ENCODE results near the gene LMAN1L.
A peak's percentile ranks its signal among the peaks of the same experiment; 100 is the strongest.

LMAN1L gene

DNA sequence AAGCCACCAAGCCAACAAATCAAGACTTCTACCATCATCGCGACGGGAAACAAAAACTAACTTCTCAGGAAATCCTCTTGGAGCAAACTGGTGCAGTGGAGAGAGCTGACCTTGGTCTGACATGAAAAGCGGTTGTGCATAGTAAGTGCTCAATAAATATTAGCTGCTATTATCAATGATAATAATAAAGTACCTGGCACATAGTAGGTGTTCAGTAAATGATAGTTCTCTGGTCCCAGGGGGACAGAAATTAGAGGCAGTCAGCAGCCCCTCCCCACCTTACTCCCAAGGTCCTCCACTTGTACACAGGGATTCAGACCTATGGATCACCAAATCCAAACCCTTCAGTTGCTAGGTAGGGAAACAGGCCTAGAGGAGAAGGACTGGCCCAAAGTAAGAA, 36.7 kb upstream of the LMAN1L start:
- Histone ChIP-seq H3K36me3 (ENCODE audit: control insufficient read depth in 2 of 2, insufficient read depth in 2 of 2, low read length in 2 of 2) (no peaks in the 10 kb centered on the region), H3K4me1 (ENCODE audit: control insufficient read depth, insufficient read depth, low read length) (peaks cover 20% of the 10 kb centered on the region), H3K9me3 (ENCODE audit: control insufficient read depth in 2 of 2, low read length in 2 of 2) (no peaks in the 10 kb centered on the region), H3K27me3 (ENCODE audit: control insufficient read depth in 1 of 2, insufficient read depth in 2 of 2, low read length in 2 of 2) (no peaks in the 10 kb centered on the region), H3K9ac (ENCODE audit: low read length in 2 of 2) (no peak overlapping the region), H3K27ac (ENCODE audit: low read length) (no peak overlapping the region), H3K4me3 (ENCODE audit: low read length in 2 of 2) (no peak overlapping the region)

DNA sequence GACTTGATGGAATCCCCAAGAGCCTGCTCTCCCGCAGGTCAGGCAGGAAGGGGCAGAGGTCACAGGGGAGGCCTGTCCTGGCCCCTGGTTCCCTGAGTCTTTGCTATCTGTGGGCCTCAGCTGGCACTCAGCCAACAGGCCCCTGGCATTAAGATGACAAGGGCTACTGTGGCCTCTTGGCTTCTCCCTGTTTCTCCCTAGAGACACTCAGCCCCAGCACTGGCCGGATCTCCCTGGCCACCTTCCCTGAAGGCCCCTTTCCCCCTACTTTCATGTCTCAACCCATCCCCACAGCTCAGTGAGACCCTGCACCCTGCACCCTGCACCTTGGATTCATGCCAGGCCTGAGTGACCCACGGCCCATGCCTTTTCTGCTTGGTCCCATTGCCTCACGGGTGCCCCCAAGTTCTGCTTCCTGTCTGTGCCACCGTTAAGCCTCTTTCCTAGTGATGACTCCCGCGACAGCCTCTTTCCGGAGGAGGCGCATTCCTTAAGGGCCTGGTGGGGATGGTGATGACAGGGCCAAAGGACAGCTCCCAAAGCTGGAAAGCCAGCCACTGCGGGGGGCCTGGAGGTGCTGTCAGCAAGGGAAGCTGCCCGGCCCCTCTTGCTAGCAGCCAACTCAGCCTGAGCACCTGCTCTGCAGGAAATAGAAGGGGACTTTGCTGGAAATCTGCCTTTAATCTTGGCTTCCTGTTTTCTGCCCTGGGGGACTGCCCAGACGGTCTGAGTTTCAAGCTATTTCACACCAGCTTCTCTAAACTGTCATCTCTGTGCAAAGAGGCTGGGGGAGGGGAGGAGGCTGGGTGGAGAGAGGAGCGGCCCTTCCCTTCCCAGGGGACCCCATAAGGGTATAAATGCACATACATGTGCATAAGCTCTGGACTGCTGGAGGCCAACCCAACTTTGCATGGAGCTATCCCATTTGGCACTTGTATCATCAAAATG, 35.5 kb upstream of the LMAN1L start:
- H3K27ac ChIP-seq (ENCODE audit: low read length) = no peak overlapping the region

DNA sequence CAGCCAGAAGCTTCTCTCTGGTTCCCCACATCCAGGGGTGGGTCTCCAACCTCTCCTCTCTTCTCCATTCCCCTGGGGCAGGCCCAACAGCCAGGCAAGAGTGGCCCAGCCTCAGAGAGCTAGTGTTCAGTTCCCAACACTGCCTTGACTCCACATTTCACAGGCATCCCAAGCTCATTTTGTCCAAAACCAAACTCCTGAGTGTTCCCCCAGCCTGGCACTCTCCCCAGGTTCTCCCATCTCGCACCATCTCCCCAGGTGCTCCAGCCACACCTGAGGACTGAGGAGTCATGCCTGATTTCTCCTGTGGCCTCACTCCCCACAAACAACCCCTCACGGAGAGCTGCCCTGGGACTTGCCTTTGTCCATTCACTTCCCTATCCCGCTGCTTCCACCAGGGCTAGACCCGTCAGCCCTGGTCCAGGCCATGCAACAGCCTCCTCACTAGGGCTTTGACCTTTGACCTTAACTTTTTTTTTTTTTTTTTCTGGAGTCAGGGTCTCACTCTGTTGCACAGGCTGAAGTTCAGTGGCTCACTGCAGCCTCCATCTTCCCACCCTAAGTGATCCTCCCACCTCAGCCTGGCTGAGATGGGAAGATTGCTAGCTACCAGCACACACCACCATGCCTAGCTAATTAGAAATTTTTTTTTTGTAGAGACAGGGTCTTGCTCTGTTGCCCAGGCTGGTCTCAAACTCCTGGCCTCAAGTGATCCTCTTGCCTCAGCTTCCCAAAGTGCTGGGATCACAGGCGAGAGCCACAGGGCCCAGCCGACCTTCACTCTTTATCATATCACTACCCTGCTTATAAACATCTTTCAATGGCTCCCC, 34.7 kb upstream of the LMAN1L start:
- Histone ChIP-seq H3K27ac (ENCODE audit: low read length) (no peak overlapping the region), H3K9ac (ENCODE audit: low read length in 2 of 2) (no peak overlapping the region), H3K36me3 (ENCODE audit: control insufficient read depth in 2 of 2, insufficient read depth in 2 of 2, low read length in 2 of 2) (no peaks in the 10 kb centered on the region), H3K27me3 (ENCODE audit: control insufficient read depth in 1 of 2, insufficient read depth in 2 of 2, low read length in 2 of 2) (no peaks in the 10 kb centered on the region), H3K9me3 (ENCODE audit: control insufficient read depth in 2 of 2, low read length in 2 of 2) (no peaks in the 10 kb centered on the region), H3K4me3 (ENCODE audit: low read length in 2 of 2) (no peak overlapping the region), H3K4me1 (ENCODE audit: control insufficient read depth, insufficient read depth, low read length) (peaks cover 31% of the 10 kb centered on the region)

More for the DNA sequence above, 35.5 kb upstream of the LMAN1L start:
- Histone ChIP-seq H3K27me3 (ENCODE audit: control insufficient read depth in 1 of 2, insufficient read depth in 2 of 2, low read length in 2 of 2) (no peaks in the 10 kb centered on the region), H3K9ac (ENCODE audit: low read length in 2 of 2) (no peak overlapping the region), H3K4me1 (ENCODE audit: control insufficient read depth, insufficient read depth, low read length) (peaks cover 25% of the 10 kb centered on the region), H3K36me3 (ENCODE audit: control insufficient read depth in 2 of 2, insufficient read depth in 2 of 2, low read length in 2 of 2) (no peaks in the 10 kb centered on the region), H3K4me3 (ENCODE audit: low read length in 2 of 2) (no peak overlapping the region), H3K9me3 (ENCODE audit: control insufficient read depth in 2 of 2, low read length in 2 of 2) (no peaks in the 10 kb centered on the region)

DNA sequence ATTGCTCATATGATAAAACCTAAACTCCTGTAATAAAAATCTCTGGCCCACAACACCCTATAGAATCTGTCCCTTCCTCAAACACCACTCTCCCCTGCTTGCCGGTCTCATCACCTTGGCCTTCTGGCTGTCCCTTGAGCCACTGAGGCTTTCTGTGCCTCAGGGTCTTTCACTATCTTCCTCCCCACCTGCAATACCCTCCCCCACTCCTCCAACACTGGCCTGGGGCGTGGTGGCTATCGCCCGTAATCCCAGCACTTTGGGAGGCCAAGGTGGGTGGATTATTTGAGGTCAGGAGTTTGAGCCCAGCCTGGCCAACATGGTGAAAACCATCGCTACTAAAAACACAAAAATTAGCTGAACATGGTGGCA, 34.0 kb upstream of the LMAN1L start:
- no peak overlapping the region for H3K4me3 ChIP-seq (ENCODE audit: low read length in 2 of 2)
- H3K36me3 ChIP-seq (ENCODE audit: control insufficient read depth in 2 of 2, insufficient read depth in 2 of 2, low read length in 2 of 2) = no peaks in the 10 kb centered on the region
- no peaks in the 10 kb centered on the region for H3K27me3 ChIP-seq (ENCODE audit: control insufficient read depth in 1 of 2, insufficient read depth in 2 of 2, low read length in 2 of 2)
- no peak overlapping the region for H3K9ac ChIP-seq (ENCODE audit: low read length in 2 of 2)
- H3K4me1 ChIP-seq (ENCODE audit: control insufficient read depth, insufficient read depth, low read length) = peaks cover 37% of the 10 kb centered on the region
- H3K27ac ChIP-seq (ENCODE audit: low read length) = no peak overlapping the region
- H3K9me3 ChIP-seq (ENCODE audit: control insufficient read depth in 2 of 2, low read length in 2 of 2) = no peaks in the 10 kb centered on the region

DNA sequence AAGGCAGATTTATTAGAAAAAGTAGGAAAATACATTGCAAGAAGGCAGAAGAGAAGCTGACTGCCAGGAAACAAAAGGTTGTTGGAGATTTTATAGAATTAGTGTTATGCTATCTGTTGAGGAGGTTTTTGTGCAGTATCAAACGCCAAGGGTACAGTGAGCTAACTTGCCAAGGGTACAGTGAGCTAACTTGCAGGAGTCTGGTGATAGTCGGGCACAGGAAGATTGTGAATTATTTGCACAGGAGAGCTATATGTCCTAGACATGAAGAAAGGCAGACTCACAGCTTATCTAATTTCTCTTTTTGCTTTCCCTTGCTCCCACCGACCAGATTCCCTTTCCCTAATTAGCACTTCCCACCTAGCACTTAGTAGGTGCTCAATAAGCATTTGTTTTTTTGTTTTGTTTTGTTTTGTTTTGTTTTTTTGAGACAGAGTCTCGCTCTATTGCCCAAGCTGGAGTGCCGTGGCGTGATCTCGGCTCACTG, 33.4 kb upstream of the LMAN1L start:
- Histone ChIP-seq H3K9ac (ENCODE audit: low read length in 2 of 2) (no peak overlapping the region), H3K27ac (ENCODE audit: low read length) (no peak overlapping the region), H3K9me3 (ENCODE audit: control insufficient read depth in 2 of 2, low read length in 2 of 2) (no peaks in the 10 kb centered on the region), H3K36me3 (ENCODE audit: control insufficient read depth in 2 of 2, insufficient read depth in 2 of 2, low read length in 2 of 2) (no peaks in the 10 kb centered on the region), H3K27me3 (ENCODE audit: control insufficient read depth in 1 of 2, insufficient read depth in 2 of 2, low read length in 2 of 2) (no peaks in the 10 kb centered on the region), H3K4me3 (ENCODE audit: low read length in 2 of 2) (no peak overlapping the region), H3K4me1 (ENCODE audit: control insufficient read depth, insufficient read depth, low read length) (peaks cover 43% of the 10 kb centered on the region)

DNA sequence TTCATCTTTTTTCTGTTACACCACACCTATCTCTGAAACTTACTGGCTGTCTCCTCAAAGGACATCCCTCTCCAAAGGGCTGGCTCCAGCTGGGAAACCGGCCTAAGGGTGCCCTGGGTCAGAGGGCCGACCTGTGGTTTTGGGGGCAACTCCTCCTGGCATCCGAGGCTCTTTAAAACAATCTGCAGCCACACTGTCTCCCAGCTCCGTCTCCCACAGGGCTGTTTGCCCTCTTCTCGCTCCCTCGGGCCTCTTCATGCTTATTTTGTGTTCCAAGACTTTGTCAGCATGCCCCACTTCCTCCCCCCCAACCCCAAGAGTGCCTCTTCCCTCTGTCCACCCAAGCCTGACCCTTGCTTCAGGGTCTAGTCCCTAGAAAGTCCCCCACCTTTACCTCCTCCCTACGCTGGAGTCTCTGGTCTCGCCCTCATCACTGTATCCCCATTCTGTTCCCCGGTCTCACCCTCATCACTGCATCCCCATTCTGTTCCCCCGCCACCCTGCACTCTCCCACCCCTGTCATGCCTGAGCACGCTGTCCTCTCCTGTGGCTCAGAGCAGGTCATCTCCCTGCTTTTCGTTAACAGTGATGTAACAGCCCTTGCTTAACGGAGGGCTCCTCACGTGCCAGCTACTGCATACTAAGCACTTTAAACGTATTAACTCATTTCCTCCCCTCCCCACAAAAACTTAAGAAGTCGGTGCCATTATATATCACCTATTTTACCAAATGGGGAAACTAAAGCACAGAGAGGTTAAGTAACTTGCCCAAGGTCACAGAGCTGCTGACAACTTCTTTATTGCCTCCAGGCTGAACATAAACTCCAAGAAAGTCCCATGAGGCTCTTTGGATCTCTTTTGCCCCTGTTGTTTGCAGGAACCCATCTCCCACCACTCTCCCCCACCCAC, 31.9 kb upstream of the LMAN1L start:
- Histone ChIP-seq H3K27me3 (ENCODE audit: control insufficient read depth in 1 of 2, insufficient read depth in 2 of 2, low read length in 2 of 2) (no peaks in the 10 kb centered on the region), H3K27ac (ENCODE audit: low read length) (no peak overlapping the region), H3K9ac (ENCODE audit: low read length in 2 of 2) (peak overlapping the region; percentile 6 to 21), H3K4me1 (ENCODE audit: control insufficient read depth, insufficient read depth, low read length) (peaks cover 51% of the 10 kb centered on the region), H3K36me3 (ENCODE audit: control insufficient read depth in 2 of 2, insufficient read depth in 2 of 2, low read length in 2 of 2) (no peaks in the 10 kb centered on the region), H3K9me3 (ENCODE audit: control insufficient read depth in 2 of 2, low read length in 2 of 2) (no peaks in the 10 kb centered on the region), H3K4me3 (ENCODE audit: low read length in 2 of 2) (peak overlapping the region in 1 of 2 donors; percentile 72)

DNA sequence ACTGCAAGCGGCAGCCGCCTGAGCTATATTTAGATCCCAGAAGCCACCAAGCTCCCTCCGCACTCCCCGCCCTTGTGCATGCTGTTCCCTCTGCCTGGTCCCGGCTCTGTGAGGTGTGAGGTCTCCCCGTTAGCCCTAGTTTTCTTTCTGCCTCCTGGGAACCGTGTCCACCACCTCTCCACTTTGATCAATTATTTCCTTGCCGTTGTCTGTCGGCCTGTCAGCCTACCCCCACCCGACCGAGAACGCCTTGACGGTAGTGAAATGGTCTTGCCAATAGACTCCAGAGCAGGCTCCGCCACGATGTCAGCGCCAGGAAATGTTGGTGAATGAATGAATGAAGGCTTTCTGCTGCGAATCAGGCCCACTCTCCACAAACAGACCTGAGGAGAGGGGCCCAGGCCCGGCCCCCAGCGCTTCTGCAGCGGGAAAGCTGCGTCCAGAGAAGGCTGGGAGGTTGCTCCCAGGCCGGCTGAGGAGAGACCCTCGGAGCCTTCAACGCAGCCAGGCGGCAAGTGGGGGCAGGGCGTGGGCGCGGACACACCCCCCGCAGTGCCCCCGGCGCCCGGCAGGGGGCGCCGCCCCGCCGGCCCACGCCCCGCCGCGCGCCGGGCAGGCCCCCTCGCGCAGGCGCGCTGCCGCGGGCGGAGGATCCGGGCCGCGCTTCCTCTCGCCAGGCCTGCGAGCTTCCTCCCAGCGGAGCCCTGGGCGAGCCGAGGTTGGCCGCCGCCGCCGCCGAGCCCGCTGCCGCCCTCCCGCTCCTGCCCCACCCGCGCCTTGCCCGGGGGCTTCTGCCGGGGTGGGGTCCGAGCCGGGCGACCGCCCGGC, 31.0 kb upstream of the LMAN1L start, which contains the start of gene CSK:
Gene CSK (plus strand): TSS at position 650 of the 828 bp plus-strand sequence. CDS start 16,218 bp downstream, outside the sequence.
- peak within 1 kb of the TSS; percentile 78 to 85 for H3K9ac ChIP-seq (ENCODE audit: low read length in 2 of 2)
- peaks cover 56% of the 10 kb centered on the region for H3K4me1 ChIP-seq (ENCODE audit: control insufficient read depth, insufficient read depth, low read length)
- H3K27me3 ChIP-seq (ENCODE audit: control insufficient read depth in 1 of 2, insufficient read depth in 2 of 2, low read length in 2 of 2) = no peaks in the 10 kb centered on the region
- peaks cover 0 to 2% of the 10 kb centered on the region in 2 donors for H3K36me3 ChIP-seq (ENCODE audit: control insufficient read depth in 2 of 2, insufficient read depth in 2 of 2, low read length in 2 of 2)
- no peak within 1 kb of the TSS for H3K27ac ChIP-seq (ENCODE audit: low read length)
- no peaks in the 10 kb centered on the region for H3K9me3 ChIP-seq (ENCODE audit: control insufficient read depth in 2 of 2, low read length in 2 of 2)
- H3K4me3 ChIP-seq (ENCODE audit: low read length in 2 of 2) = peak within 1 kb of the TSS; percentile 89 to 94

DNA sequence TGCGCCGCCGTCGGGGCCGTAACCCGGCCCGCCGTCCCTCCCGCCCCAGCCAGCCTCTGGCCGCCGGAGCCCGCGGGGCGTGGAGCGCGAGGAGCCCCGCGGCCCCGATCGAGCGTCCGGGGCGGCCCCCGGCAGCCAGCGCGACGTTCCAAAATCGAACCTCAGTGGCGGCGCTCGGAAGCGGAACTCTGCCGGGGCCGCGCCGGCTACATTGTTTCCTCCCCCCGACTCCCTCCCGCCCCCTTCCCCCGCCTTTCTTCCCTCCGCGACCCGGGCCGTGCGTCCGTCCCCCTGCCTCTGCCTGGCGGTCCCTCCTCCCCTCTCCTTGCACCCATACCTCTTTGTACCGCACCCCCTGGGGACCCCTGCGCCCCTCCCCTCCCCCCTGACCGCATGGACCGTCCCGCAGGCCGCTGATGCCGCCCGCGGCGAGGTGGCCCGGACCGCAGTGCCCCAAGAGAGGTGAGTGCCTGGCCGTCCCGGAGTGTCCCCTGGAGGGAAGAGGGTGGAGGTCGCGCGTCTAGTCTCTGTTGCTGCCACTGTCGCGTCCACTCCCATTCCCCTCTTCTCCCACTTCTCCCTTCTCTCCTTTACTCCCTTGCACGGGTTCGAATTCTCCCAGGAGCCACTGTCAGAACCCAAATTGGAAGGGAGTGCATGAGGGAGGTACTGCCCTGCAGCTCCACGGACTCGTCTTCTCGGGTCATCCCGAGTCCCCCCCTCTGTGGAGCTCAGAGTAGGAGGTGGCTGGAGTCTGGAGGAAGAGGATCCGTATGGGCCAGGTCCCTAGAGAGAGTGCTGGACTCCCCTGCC, 30.2 kb upstream of the LMAN1L start:
- H3K27me3 ChIP-seq (ENCODE audit: control insufficient read depth in 1 of 2, insufficient read depth in 2 of 2, low read length in 2 of 2) = no peaks in the 10 kb centered on the region
- H3K27ac ChIP-seq (ENCODE audit: low read length) = no peak overlapping the region
- H3K4me3 ChIP-seq (ENCODE audit: low read length in 2 of 2) = peak overlapping the region; percentile 89 to 94
- H3K36me3 ChIP-seq (ENCODE audit: control insufficient read depth in 2 of 2, insufficient read depth in 2 of 2, low read length in 2 of 2) = peaks cover 0 to 2% of the 10 kb centered on the region in 2 donors
- H3K4me1 ChIP-seq (ENCODE audit: control insufficient read depth, insufficient read depth, low read length) = peaks cover 57% of the 10 kb centered on the region
- no peaks in the 10 kb centered on the region for H3K9me3 ChIP-seq (ENCODE audit: control insufficient read depth in 2 of 2, low read length in 2 of 2)
- H3K9ac ChIP-seq (ENCODE audit: low read length in 2 of 2) = peak overlapping the region; percentile 78 to 85

All from stomach smooth muscle (tissue), 2 donors.